HFF-Myc (cell line): Measurements from ENCODE around the gene SCYL3.

Source experiments
- DNase-seq: peaks from one replicate; pipeline ENCODE4 v3.0.0-alpha.2; 2011; ENCODE audit warnings: low read depth; ENCODE audit errors: extremely low read depth
- H3K4me3 ChIP-seq: replicated peaks from 2 replicates; pipeline ENCODE4 v1.5.1; 2011; ENCODE audit warnings: low read depth, mild to moderate bottlenecking, control low read depth, low read length
- TF ChIP-seq, protein P1 (sequence below): IDR thresholded peaks from 2 replicates; pipeline ENCODE4 v1.5.1; 2012; ENCODE audit warnings: mild to moderate bottlenecking, low read depth, low read length, control low read depth; ENCODE audit errors: missing control alignments

SCYL3 gene

GRCh38 chr1:169809370-169810095 lies 84.2 kb downstream of the SCYL3 start:
- TF ChIP-seq, protein P1, sequence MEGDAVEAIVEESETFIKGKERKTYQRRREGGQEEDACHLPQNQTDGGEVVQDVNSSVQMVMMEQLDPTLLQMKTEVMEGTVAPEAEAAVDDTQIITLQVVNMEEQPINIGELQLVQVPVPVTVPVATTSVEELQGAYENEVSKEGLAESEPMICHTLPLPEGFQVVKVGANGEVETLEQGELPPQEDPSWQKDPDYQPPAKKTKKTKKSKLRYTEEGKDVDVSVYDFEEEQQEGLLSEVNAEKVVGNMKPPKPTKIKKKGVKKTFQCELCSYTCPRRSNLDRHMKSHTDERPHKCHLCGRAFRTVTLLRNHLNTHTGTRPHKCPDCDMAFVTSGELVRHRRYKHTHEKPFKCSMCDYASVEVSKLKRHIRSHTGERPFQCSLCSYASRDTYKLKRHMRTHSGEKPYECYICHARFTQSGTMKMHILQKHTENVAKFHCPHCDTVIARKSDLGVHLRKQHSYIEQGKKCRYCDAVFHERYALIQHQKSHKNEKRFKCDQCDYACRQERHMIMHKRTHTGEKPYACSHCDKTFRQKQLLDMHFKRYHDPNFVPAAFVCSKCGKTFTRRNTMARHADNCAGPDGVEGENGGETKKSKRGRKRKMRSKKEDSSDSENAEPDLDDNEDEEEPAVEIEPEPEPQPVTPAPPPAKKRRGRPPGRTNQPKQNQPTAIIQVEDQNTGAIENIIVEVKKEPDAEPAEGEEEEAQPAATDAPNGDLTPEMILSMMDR, result peak; percentile 18
- DNase-seq, result peak; percentile 12
- no peak overlapping the region for H3K4me3 ChIP-seq

GRCh38 chr1:169804941-169805340 lies 88.8 kb downstream of the SCYL3 start:
- no peak overlapping the region for H3K4me3 ChIP-seq
- no peak for DNase-seq
- TF ChIP-seq, protein P1, result no peak

DNA sequence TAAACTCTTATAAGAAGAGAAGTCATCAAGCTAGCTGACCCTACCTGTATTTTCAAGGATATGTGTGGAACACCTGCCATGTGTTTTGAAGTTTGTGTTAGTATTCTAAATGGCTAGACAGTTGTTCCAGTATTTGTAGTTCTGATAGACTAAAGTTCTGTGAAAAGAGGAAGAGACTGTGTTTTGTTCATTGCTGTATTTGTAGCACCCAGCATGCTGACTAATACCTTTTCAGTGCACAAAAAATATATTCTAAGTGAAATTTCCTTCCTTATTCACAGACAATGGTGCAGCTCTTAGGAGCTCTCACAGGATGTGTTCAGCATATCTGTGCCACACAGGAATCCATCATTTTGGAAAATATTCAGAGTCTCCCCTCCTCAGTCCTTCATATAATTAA lies 90.8 kb downstream of the SCYL3 start:
- TF ChIP-seq, protein P1, result no peak
- H3K4me3 ChIP-seq, result no peak overlapping the region
- no peak for DNase-seq
